HCT116 (cell line): ENCODE data around the gene STXBP5L.

Experiments
- CEBPB ChIP-seq: IDR thresholded peaks from 2 replicates; pipeline ENCODE4 v1.6.1; 2012; ENCODE audit warnings: low read depth
- EGR1 ChIP-seq: IDR thresholded peaks from 2 replicates; pipeline ENCODE4 v1.6.1; 2012; ENCODE audit warnings: low read depth
- ELF1 ChIP-seq: IDR thresholded peaks from 2 replicates; pipeline ENCODE4 v1.6.1; 2012; ENCODE audit warnings: low read depth, borderline replicate concordance
- EZH2 ChIP-seq: fragments of 200-600 bp; sonication (generic); IDR thresholded peaks from 2 replicates; pipeline ENCODE4 v1.6.1; 2017; ENCODE audit warnings: antibody characterized with exemption, mixed run types
- EZH2phosphoT487 ChIP-seq: fragments of 200-600 bp; IDR thresholded peaks from 2 replicates; pipeline ENCODE4 v1.6.1; 2018; ENCODE audit warnings: antibody characterized with exemption, borderline replicate concordance
- FOSL1 ChIP-seq: IDR thresholded peaks from 2 replicates; pipeline ENCODE4 v1.6.1; 2012; ENCODE audit warnings: low read depth
- POLR2A ChIP-seq: IDR thresholded peaks from 2 replicates; pipeline ENCODE4 v1.7.0; 2011; ENCODE audit warnings: borderline replicate concordance; ENCODE audit not compliant: insufficient read depth, insufficient read length; ENCODE audit errors: extremely low read depth
- POLR2AphosphoS5 ChIP-seq: IDR thresholded peaks from 2 replicates; pipeline ENCODE4 v1.6.1; 2011; ENCODE audit warnings: mild to moderate bottlenecking, low read depth, low read length, moderate library complexity
- TF ChIP-seq, protein P1 (sequence below), 3 experiments: fragments of 200-600 bp in 1 of 3; sonication (generic) in 1 of 3; IDR thresholded peaks in 2 of 3; conservative IDR thresholded peaks in 1 of 3; 2 replicates each; pipeline ENCODE4 v1.5.1; 2012 to 2017; ENCODE audit warnings: low read depth in 2 of 3, low read length in 2 of 3, antibody characterized with exemption in 1 of 3, borderline replicate concordance in 1 of 3, control low read depth in 1 of 3, mild to moderate bottlenecking in 1 of 3, mixed read lengths in 1 of 3, mixed run types in 1 of 3, moderate library complexity in 1 of 3; ENCODE audit not compliant: insufficient read depth in 1 of 3
- TF ChIP-seq, protein P2 (sequence below): IDR thresholded peaks from 2 replicates; pipeline ENCODE4 v1.6.1; 2012
- TF ChIP-seq, protein P3 (sequence below): IDR thresholded peaks from 2 replicates; pipeline ENCODE4 v1.6.1; 2012
- TF ChIP-seq, protein P4 (sequence below): IDR thresholded peaks from 2 replicates; pipeline ENCODE4 v1.6.1; 2012; ENCODE audit warnings: low read depth

DNA sequence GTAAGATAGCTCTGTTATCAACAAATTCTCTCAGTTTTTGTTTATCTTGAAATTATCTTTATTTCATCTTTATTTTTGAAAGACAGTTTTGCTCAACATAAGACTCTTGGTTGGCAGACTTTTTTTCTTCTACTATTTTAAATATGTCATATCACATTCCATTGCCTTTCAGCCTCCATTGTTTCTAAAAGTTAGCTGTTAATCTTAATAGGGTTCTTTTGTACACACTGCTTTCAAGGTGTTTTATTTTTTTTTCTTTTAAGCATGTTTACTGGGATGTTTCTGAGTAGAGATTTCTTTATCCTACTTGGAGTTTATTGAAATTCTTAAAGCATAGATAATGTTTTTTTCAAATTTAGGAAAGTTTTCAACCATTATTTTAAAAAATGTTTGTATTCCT lies 294.6 kb downstream of the STXBP5L start:
- TF ChIP-seq, protein P1, sequence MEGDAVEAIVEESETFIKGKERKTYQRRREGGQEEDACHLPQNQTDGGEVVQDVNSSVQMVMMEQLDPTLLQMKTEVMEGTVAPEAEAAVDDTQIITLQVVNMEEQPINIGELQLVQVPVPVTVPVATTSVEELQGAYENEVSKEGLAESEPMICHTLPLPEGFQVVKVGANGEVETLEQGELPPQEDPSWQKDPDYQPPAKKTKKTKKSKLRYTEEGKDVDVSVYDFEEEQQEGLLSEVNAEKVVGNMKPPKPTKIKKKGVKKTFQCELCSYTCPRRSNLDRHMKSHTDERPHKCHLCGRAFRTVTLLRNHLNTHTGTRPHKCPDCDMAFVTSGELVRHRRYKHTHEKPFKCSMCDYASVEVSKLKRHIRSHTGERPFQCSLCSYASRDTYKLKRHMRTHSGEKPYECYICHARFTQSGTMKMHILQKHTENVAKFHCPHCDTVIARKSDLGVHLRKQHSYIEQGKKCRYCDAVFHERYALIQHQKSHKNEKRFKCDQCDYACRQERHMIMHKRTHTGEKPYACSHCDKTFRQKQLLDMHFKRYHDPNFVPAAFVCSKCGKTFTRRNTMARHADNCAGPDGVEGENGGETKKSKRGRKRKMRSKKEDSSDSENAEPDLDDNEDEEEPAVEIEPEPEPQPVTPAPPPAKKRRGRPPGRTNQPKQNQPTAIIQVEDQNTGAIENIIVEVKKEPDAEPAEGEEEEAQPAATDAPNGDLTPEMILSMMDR (IDR thresholded peaks at IDR 0.05 in 2 of 3, conservative IDR thresholded peaks at IDR 0.05 in 1 of 3; ENCODE audit: borderline replicate concordance in 1 of 3, insufficient read depth in 1 of 3, low read depth in 2 of 3, low read length in 2 of 3): no peak
- TF ChIP-seq POLR2A (no peak), EZH2 (no peak), CEBPB (no peak), FOSL1 (no peak), EGR1 (no peak), EZH2phosphoT487 (no peak), ELF1 (no peak), POLR2AphosphoS5 (no peak)
- TF ChIP-seq, protein P2, sequence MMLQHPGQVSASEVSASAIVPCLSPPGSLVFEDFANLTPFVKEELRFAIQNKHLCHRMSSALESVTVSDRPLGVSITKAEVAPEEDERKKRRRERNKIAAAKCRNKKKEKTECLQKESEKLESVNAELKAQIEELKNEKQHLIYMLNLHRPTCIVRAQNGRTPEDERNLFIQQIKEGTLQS: no peak
- TF ChIP-seq, protein P3, sequence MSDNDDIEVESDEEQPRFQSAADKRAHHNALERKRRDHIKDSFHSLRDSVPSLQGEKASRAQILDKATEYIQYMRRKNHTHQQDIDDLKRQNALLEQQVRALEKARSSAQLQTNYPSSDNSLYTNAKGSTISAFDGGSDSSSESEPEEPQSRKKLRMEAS: no peak
- TF ChIP-seq, protein P4, sequence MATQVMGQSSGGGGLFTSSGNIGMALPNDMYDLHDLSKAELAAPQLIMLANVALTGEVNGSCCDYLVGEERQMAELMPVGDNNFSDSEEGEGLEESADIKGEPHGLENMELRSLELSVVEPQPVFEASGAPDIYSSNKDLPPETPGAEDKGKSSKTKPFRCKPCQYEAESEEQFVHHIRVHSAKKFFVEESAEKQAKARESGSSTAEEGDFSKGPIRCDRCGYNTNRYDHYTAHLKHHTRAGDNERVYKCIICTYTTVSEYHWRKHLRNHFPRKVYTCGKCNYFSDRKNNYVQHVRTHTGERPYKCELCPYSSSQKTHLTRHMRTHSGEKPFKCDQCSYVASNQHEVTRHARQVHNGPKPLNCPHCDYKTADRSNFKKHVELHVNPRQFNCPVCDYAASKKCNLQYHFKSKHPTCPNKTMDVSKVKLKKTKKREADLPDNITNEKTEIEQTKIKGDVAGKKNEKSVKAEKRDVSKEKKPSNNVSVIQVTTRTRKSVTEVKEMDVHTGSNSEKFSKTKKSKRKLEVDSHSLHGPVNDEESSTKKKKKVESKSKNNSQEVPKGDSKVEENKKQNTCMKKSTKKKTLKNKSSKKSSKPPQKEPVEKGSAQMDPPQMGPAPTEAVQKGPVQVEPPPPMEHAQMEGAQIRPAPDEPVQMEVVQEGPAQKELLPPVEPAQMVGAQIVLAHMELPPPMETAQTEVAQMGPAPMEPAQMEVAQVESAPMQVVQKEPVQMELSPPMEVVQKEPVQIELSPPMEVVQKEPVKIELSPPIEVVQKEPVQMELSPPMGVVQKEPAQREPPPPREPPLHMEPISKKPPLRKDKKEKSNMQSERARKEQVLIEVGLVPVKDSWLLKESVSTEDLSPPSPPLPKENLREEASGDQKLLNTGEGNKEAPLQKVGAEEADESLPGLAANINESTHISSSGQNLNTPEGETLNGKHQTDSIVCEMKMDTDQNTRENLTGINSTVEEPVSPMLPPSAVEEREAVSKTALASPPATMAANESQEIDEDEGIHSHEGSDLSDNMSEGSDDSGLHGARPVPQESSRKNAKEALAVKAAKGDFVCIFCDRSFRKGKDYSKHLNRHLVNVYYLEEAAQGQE: no peak
